ENCODE measurements around the gene ARVCF. TPM values are rescaled to one million over a fixed set of nuclear protein-coding genes. Genes with fewer than 3 reads are reported as not detected.
A peak's percentile ranks its signal among the peaks of the same experiment; 100 is the strongest.

The ARVCF gene
- total RNA-seq, 4 donors from 2014 or later = 10.7 to 21.2 (median 18.4) TPM

GRCh38 chr22:20026204-20026908, 9.7 kb upstream of the ARVCF start:
- Histone ChIP-seq H3K4me1 (peaks cover 0 to 16% (median 9%) of the 10 kb centered on the region in 4 donors), H3K27me3 (no peaks in the 10 kb centered on the region), H3K4me3 (no peak overlapping the region), H3K27ac (no peak overlapping the region), H3K9me3 (no peaks in the 10 kb centered on the region), H3K36me3 (peaks cover 0 to 2% (median 0%) of the 10 kb centered on the region in 3 donors)
- TF ChIP-seq CTCF (IDR thresholded peaks at IDR 0.05) = no peak
- TF ChIP-seq POLR2A (IDR thresholded peaks at IDR 0.05) = no peak
- peak in 1 of 3 donors; percentile 15 for DNase-seq

GRCh38 chr22:20025401-20026203, 9.0 kb upstream of the ARVCF start:
- no peaks in the 10 kb centered on the region for H3K27me3 ChIP-seq
- peaks cover 0 to 16% (median 9%) of the 10 kb centered on the region in 4 donors for H3K4me1 ChIP-seq
- TF ChIP-seq POLR2A (IDR thresholded peaks at IDR 0.05) (no peak), CTCF (IDR thresholded peaks at IDR 0.05) (no peak)
- H3K9me3 ChIP-seq = no peaks in the 10 kb centered on the region
- no peaks in the 10 kb centered on the region for H3K36me3 ChIP-seq
- H3K27ac ChIP-seq = no peak overlapping the region
- DNase-seq = peak in 1 of 3 donors; percentile 18
- H3K4me3 ChIP-seq = no peak overlapping the region

GRCh38 chr22:20024650-20025397, 8.2 kb upstream of the ARVCF start:
- H3K36me3 ChIP-seq = no peaks in the 10 kb centered on the region
- H3K27ac ChIP-seq = no peak overlapping the region
- no peak for TF ChIP-seq CTCF (IDR thresholded peaks at IDR 0.05)
- TF ChIP-seq POLR2A (IDR thresholded peaks at IDR 0.05) = no peak
- DNase-seq = no peak
- no peak overlapping the region for H3K4me3 ChIP-seq
- no peaks in the 10 kb centered on the region for H3K27me3 ChIP-seq
- no peaks in the 10 kb centered on the region for H3K9me3 ChIP-seq
- H3K4me1 ChIP-seq = peaks cover 0 to 21% (median 11%) of the 10 kb centered on the region in 4 donors

GRCh38 chr22:20024225-20024624, 7.6 kb upstream of the ARVCF start:
- peaks cover 0 to 21% (median 11%) of the 10 kb centered on the region in 4 donors for H3K4me1 ChIP-seq
- H3K36me3 ChIP-seq = no peaks in the 10 kb centered on the region
- H3K4me3 ChIP-seq = no peak overlapping the region
- no peaks in the 10 kb centered on the region for H3K9me3 ChIP-seq
- H3K27ac ChIP-seq = no peak overlapping the region
- no peaks in the 10 kb centered on the region for H3K27me3 ChIP-seq
- no peak for DNase-seq
- TF ChIP-seq POLR2A (IDR thresholded peaks at IDR 0.05) = no peak
- TF ChIP-seq CTCF (IDR thresholded peaks at IDR 0.05) = no peak

GRCh38 chr22:20022978-20023613, 6.5 kb upstream of the ARVCF start:
- TF ChIP-seq CTCF (IDR thresholded peaks at IDR 0.05) (no peak), POLR2A (IDR thresholded peaks at IDR 0.05) (no peak)
- no peaks in the 10 kb centered on the region for H3K9me3 ChIP-seq
- H3K27ac ChIP-seq = no peak overlapping the region
- DNase-seq = no peak
- no peaks in the 10 kb centered on the region for H3K36me3 ChIP-seq
- H3K27me3 ChIP-seq = no peaks in the 10 kb centered on the region
- peaks cover 0 to 21% (median 11%) of the 10 kb centered on the region in 4 donors for H3K4me1 ChIP-seq
- H3K4me3 ChIP-seq = no peak overlapping the region
